Epithelial cell of esophagus (primary cell): ENCODE data around the gene NMB.
"Not testable (repeated sequence)": the region's sequence is repeated elsewhere in the genome, so short reads cannot be mapped to it uniquely, and the experiment has no call there.

Experiments used
- DNase-seq: peaks from one replicate; pipeline ENCODE4 v3.0.0; 2010; ENCODE audit warnings: low read depth
- H3K4me3 ChIP-seq: 2 replicates; pipeline ENCODE4 v1.5.1; 2011; ENCODE audit warnings: mild to moderate bottlenecking, low read length, control low read depth
- CTCF ChIP-seq: IDR thresholded peaks from 2 replicates; pipeline ENCODE4 v1.5.1; 2011; ENCODE audit warnings: low read depth, mild to moderate bottlenecking, low read length, control low read depth, inconsistent platforms; ENCODE audit not compliant: insufficient read depth; ENCODE audit errors: missing control alignments

NMB gene

GRCh38 chr15:84647726-84648125 lies 10.3 kb downstream of the NMB start:
- TF ChIP-seq CTCF: no peak
- H3K4me3 ChIP-seq: no peak overlapping the region
- no peak for DNase-seq

GRCh38 chr15:84645997-84646396 lies 12.0 kb downstream of the NMB start:
- no peak overlapping the region for H3K4me3 ChIP-seq
- DNase-seq: no peak

GRCh38 chr15:84645496-84645895 lies 12.5 kb downstream of the NMB start:
- no peak for DNase-seq
- H3K4me3 ChIP-seq: no peak overlapping the region
- no peak for TF ChIP-seq CTCF

More at GRCh38 chr15:84645997-84646396, 12.0 kb downstream of the NMB start:
- TF ChIP-seq CTCF: no peak

GRCh38 chr15:84643838-84644237 lies 14.2 kb downstream of the NMB start:
- H3K4me3 ChIP-seq: no peak overlapping the region
- no peak for TF ChIP-seq CTCF
- no peak for DNase-seq

GRCh38 chr15:84642640-84643039 lies 15.4 kb downstream of the NMB start:
- not testable (repeated sequence) for H3K4me3 ChIP-seq, DNase-seq

- DNase-seq, H3K4me3 ChIP-seq: not testable (repeated sequence)
These were observed 16.1 kb downstream of the NMB start for GRCh38 chr15:84641871-84642270.

- peak; percentile 51 for TF ChIP-seq CTCF
- peak; percentile 63 for DNase-seq
- H3K4me3 ChIP-seq: no peak overlapping the region
These were observed 19.9 kb downstream of the NMB start for GRCh38 chr15:84638103-84638502.

- no peak for TF ChIP-seq CTCF
- peak overlapping the region; percentile 55 for H3K4me3 ChIP-seq
- DNase-seq: no peak
These were observed 23.7 kb downstream of the NMB start for GRCh38 chr15:84634228-84634837.
